Heart right ventricle (tissue), 16 donors: ENCODE measurements around the gene RHBDL3. TPM values are rescaled to one million over a fixed set of nuclear protein-coding genes. Genes with fewer than 3 reads are reported as not detected.
"Not testable (repeated sequence)": the region's sequence is repeated elsewhere in the genome, so short reads cannot be mapped to it uniquely, and the experiment has no call there.

Source experiments
- ATAC-seq, 8 donors: fragments of 200-7000 bp; cut with Tn5 transposase; one replicate each; pipeline ENCODE4 v1.9.1; 2020; ENCODE audit warnings: mild to moderate bottlenecking in 8 of 8, moderate library complexity in 8 of 8, moderate number of reproducible peaks in 1 of 8
- DNase-seq, 2 donors: peaks; one replicate each; pipeline ENCODE4 v3.0.0-alpha.2; 2020
- H3K27ac ChIP-seq, 10 donors: fragments of 200-600 bp; sonication (generic) in 2 of 10; one replicate each; pipeline versions ENCODE4 v1.5.0 to v1.8.0; 2020 to 2022; ENCODE audit warnings: mild to moderate bottlenecking in 3 of 10
- H3K27me3 ChIP-seq, 7 donors: fragments of 200-600 bp; one replicate each; pipeline ENCODE4 v1.8.0; 2021 to 2022; ENCODE audit warnings: mild to moderate bottlenecking in 2 of 7
- H3K36me3 ChIP-seq, 9 donors: fragments of 200-600 bp; sonication (generic) in 1 of 9; one replicate each; pipeline versions ENCODE4 v1.5.0 to v1.8.0; 2020 to 2022; ENCODE audit warnings: mild to moderate bottlenecking in 2 of 9
- H3K4me1 ChIP-seq, 9 donors: fragments of 200-600 bp; sonication (generic) in 1 of 9; one replicate each; pipeline versions ENCODE4 v1.5.0 to v1.8.0; 2020 to 2022; ENCODE audit warnings: mild to moderate bottlenecking in 4 of 9
- H3K4me3 ChIP-seq, 10 donors: fragments of 200-600 bp; sonication (generic) in 2 of 10; one replicate each; pipeline versions ENCODE4 v1.5.0 to v1.8.0; 2020 to 2022; ENCODE audit warnings: mild to moderate bottlenecking in 7 of 10, moderate library complexity in 2 of 10
- H3K9me3 ChIP-seq, 11 donors: fragments of 200-600 bp in 10 of 11; sonication (generic) in 2 of 11; one replicate each; pipeline versions ENCODE4 v1.5.0 to v1.8.0; 2013 to 2022; ENCODE audit warnings: mild to moderate bottlenecking in 2 of 11, control low read depth in 1 of 11, moderate library complexity in 1 of 11
- WGBS, 2 donors: extraction: QIAGEN DNeasy Blood & Tissue Kit; methylation state at CpG; one replicate each; pipeline ENCODE4 v1.1.7; 2013; ENCODE audit warnings: inconsistent platforms in 1 of 2; 5-methylcytosine and 5-hydroxymethylcytosine counted together
- intact Hi-C, 10 donors: fragments of 100-400 bp; cut with DNase I; formaldehyde crosslinking; loops; one replicate each; pipeline versions ENCODE4 v1.11.1 to v1.14.2; 2022
- polyA plus RNA-seq, 2 donors: library from polyadenylated mRNA; stranded (reverse); fragments of 200-250 nt; gene quantifications; one replicate each; pipeline ENCODE4 v1.2.3, GENCODE V29; 2013
- total RNA-seq, 10 donors: library from RNA; stranded (reverse); fragmentation: NEBNext Ultra II Directional in 3 of 10; extraction: Animal tissue kit (Norgen Biotek cat#: 25700) in 3 of 10; gene quantifications; one replicate each; pipeline versions ENCODE4 v1.2.1 to v1.2.4, GENCODE V29; 2021 to 2023
- TF ChIP-seq, protein P1 (sequence below), 9 donors: fragments of 200-600 bp; sonication (generic) in 2 of 9; IDR thresholded peaks; one replicate each; pipeline versions ENCODE4 v1.5.0 to v1.8.0; 2021 to 2022; ENCODE audit warnings: antibody characterized with exemption in 9 of 9, mild to moderate bottlenecking in 5 of 9, moderate library complexity in 1 of 9
- donor health status: Arrhythmogenic right ventricular cardiomyopathy.
- donor health status: ischemic (EF 13 %, LVEDD 7.1; RV severe dilation, severe dysfunction).
- donor health status: healthy with polysubstance abuse.
- donor health status: DM: no; HTN: yes; CAD: no.
- donor health status: DM: no; HTN: no; CAD: no.
- donor health status: ischemic (EF 25% LVEDD 6.9; RV normal size, moderate dysfunction).
- donor health status: ischemic (EF 25% LVEDD 5.7; RV mildly dilated, moderate dysfunction).
- donor health status: healthy.
- donor health status: DM: yes; HTN: yes; CAD: no.
- donor health status: Ischemic cardiomyopathy.
- donor health status: ischemic (EF 35%, LVEDD 5.7; RV mildly dilated, moderate dysfunction).
- donor health status: nonischemic (EF 11% LVEDD 7.7; RV severe dilation, severe dysfunction).
- donor health status: DM: yes; HTN: yes; CAD: no.
- donor health status: PGD.
- donor health status: ischemic (EF 29% LVEDD 5.4; RV normal size, mild dysfunction).
- donor health status: nonischemic (EF 23%, LVEDD 6.1; RV moderate dilation, normal function).

RHBDL3 gene
- total and polyA plus RNA-seq, 12 donors = 0.07 to 3.7 (median 0.30) TPM; not detected in 2

DNA sequence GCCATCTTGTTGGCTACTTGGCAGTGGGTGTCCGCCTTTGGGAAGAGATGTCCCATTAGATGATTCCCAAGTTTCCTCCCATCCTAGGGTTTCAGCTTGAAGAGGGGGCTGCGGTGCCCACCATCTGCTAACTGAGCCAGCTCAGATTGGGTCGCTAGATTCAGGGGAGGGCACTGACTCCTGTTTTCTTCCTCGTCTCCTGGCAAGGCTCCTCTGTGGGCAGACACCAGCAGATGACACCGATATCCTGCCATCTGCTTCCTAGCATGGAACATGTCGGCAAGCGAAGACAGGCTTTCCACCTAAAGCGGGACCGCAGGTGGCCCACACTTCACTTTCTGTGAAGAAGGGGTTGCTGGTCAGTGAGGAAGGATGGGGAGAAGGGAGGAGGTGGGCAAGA is 49.0 kb downstream of the RHBDL3 start:
- Histone ChIP-seq H3K4me3 (no peak overlapping the region), H3K9me3 (no peaks in the 10 kb centered on the region), H3K36me3 (no peaks in the 10 kb centered on the region), H3K27ac (no peak overlapping the region), H3K4me1 (peaks cover 0 to 5% (median 0%) of the 10 kb centered on the region in 9 donors), H3K27me3 (peaks cover 0 to 20% (median 2%) of the 10 kb centered on the region in 7 donors)
- ATAC-seq (no peak), DNase-seq (no peak)
- TF ChIP-seq, protein P1, sequence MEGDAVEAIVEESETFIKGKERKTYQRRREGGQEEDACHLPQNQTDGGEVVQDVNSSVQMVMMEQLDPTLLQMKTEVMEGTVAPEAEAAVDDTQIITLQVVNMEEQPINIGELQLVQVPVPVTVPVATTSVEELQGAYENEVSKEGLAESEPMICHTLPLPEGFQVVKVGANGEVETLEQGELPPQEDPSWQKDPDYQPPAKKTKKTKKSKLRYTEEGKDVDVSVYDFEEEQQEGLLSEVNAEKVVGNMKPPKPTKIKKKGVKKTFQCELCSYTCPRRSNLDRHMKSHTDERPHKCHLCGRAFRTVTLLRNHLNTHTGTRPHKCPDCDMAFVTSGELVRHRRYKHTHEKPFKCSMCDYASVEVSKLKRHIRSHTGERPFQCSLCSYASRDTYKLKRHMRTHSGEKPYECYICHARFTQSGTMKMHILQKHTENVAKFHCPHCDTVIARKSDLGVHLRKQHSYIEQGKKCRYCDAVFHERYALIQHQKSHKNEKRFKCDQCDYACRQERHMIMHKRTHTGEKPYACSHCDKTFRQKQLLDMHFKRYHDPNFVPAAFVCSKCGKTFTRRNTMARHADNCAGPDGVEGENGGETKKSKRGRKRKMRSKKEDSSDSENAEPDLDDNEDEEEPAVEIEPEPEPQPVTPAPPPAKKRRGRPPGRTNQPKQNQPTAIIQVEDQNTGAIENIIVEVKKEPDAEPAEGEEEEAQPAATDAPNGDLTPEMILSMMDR (IDR thresholded peaks at IDR 0.05) = no peak
- intact Hi-C loops = loop anchor here in 1 of 10 donors (5.0 kb wide), 1 partner anchor 62 kb away; no protein-coding TSS in a partner anchor
- WGBS, 2 donors = 80 to 83% methylated on average over 9 of the region's 9 CpGs

DNA sequence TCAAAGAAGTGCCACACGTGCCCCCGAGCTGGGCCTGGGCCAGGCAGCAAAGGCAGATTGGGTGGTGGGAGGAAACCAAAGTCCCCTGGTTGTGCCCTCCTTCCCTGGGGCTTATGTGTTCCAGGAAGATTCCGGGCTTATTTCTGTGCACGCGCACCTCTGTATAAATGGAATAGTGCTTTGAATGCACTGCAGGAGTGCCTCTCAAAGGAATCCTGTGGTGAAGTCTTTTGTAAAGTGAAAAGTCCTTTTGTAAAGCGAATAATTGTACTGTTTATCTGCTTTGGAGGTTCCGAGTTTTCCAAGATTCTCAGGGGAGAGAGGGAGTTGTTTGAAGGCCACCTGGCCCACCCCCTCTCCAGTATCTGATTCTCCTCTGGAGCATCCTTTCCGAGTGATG is 49.5 kb downstream of the RHBDL3 start:
- peaks cover 0 to 20% (median 2%) of the 10 kb centered on the region in 7 donors for H3K27me3 ChIP-seq
- TF ChIP-seq, protein P1 (IDR thresholded peaks at IDR 0.05) = no peak
- H3K27ac ChIP-seq = no peak overlapping the region
- no peak overlapping the region for H3K4me3 ChIP-seq
- ATAC-seq (no peak), DNase-seq (no peak)
- WGBS, 2 donors = 82 to 87% methylated on average over 8 of the region's 8 CpGs
- no peaks in the 10 kb centered on the region for H3K36me3 ChIP-seq
- intact Hi-C loops = loop anchor here in 1 of 10 donors (5.0 kb wide), 1 partner anchor 63 kb away; no protein-coding TSS in a partner anchor
- peaks cover 0 to 5% (median 0%) of the 10 kb centered on the region in 9 donors for H3K4me1 ChIP-seq
- no peaks in the 10 kb centered on the region for H3K9me3 ChIP-seq

DNA sequence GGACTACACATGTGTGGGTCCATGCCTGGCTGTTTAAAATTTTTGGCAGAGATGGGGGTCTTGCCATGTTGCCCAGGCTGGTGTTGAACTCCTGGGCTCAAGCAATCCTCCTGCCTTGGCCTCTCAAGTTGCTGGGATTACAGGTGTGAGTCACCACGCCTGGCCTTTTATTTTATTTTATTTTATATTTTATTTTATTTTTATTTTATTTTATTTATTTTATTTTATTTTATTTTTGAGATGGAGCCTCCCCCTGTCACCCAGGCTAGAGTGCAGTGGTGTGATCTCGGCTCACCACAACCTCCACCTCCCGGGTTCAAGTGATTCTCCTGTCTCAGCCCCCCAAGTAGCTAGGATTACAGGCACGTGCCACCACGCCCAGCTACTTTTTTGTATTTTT is 51.0 kb downstream of the RHBDL3 start:
- whole genome bisulfite sequencing, 2 donors = 94 to 95% methylated on average over 5 of the region's 5 CpGs
- H3K27ac ChIP-seq, H3K4me1 ChIP-seq, H3K4me3 ChIP-seq, H3K9me3 ChIP-seq, DNase-seq, ATAC-seq, H3K36me3 ChIP-seq: not testable (repeated sequence)
- H3K27me3 ChIP-seq = peaks cover 0 to 20% (median 2%) of the 10 kb centered on the region in 7 donors
- intact Hi-C loops = loop anchor here in 1 of 10 donors (5.0 kb wide), 1 partner anchor 64 kb away; no protein-coding TSS in a partner anchor

DNA sequence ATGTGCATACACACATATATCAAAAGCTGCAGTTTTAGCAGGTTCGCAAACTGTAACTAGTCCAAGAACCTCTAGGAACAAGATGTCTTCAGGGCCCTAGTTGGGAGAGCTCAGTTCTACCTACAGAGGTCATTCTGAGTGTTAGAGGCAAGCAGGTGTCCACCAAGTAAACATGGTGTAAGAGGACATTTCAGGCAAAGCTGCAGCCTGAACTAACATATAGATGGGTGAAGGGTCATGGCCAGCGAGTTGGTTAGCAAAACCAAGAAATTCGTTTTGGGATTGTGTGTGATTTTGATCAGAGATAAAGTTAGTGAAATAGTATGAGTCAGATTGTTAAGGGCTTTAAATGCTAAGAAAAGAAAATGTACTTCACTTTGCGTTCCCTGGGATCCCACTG is 51.7 kb downstream of the RHBDL3 start:
- Histone ChIP-seq H3K27me3 (peaks cover 0 to 19% (median 2%) of the 10 kb centered on the region in 7 donors), H3K9me3 (no peaks in the 10 kb centered on the region), H3K36me3 (no peaks in the 10 kb centered on the region), H3K27ac (no peak overlapping the region), H3K4me3 (no peak overlapping the region), H3K4me1 (peaks cover 0 to 4% (median 0%) of the 10 kb centered on the region in 9 donors)
- TF ChIP-seq, protein P1 (IDR thresholded peaks at IDR 0.05) = no peak
- intact Hi-C loops = loop anchor here in 1 of 10 donors (5.0 kb wide), 1 partner anchor 65 kb away; no protein-coding TSS in a partner anchor
- no peak for ATAC-seq
- no peak for DNase-seq
- WGBS, 2 donors = 82 to 86% methylated on average over 4 of the region's 4 CpGs

- Histone ChIP-seq H3K27ac (no peak overlapping the region), H3K4me3 (no peak overlapping the region), H3K27me3 (peaks cover 0 to 12% (median 2%) of the 10 kb centered on the region in 7 donors), H3K36me3 (no peaks in the 10 kb centered on the region), H3K4me1 (peaks cover 0 to 4% (median 0%) of the 10 kb centered on the region in 9 donors), H3K9me3 (no peaks in the 10 kb centered on the region)
- DNase-seq (no peak), ATAC-seq (no peak)
- TF ChIP-seq, protein P1 (IDR thresholded peaks at IDR 0.05) = no peak
- 93 to 94% methylated on average over 8 of the region's 8 CpGs for whole genome bisulfite sequencing, 2 donors
- intact Hi-C loops = loop anchor here in 6 of 10 donors (2.0 to 5.0 kb wide), 2 partner anchors 65 to 66 kb away; no protein-coding TSS in a partner anchor
Measured at GRCh38 chr17:32318071-32318470, 52.4 kb downstream of the RHBDL3 start.
